Dendritic cell treated with granulocyte-macrophage colony-stimulating factor and Interleukin-4, amounts not matched to agents 40 ng/mL and 50 ng/mL, for 4 days (primary cell): ENCODE data around the gene LSM4.
A peak's percentile ranks its signal among the peaks of the same experiment; 100 is the strongest.

Source experiments
- H3K27ac Mint-ChIP-seq: one replicate; pipeline ENCODE4 v1.8.0; 2022; ENCODE audit warnings: mild to moderate bottlenecking, mixed read lengths
- H3K27me3 Mint-ChIP-seq: one replicate; pipeline ENCODE4 v1.8.0; 2022; ENCODE audit warnings: mild to moderate bottlenecking, mixed read lengths
- H3K36me3 Mint-ChIP-seq: one replicate; pipeline ENCODE4 v1.8.0; 2022; ENCODE audit warnings: low read depth, mixed read lengths
- H3K4me1 Mint-ChIP-seq: one replicate; pipeline ENCODE4 v1.8.0; 2022; ENCODE audit warnings: low read depth, mixed read lengths
- H3K4me3 Mint-ChIP-seq: one replicate; pipeline ENCODE4 v1.8.0; 2022; ENCODE audit warnings: mild to moderate bottlenecking, moderate library complexity, mixed read lengths
- H3K9me3 Mint-ChIP-seq: one replicate; pipeline ENCODE4 v1.8.0; 2022; ENCODE audit warnings: mixed read lengths
- intact Hi-C: fragments of 100-400 bp; cut with micrococcal nuclease; formaldehyde crosslinking; loops from one replicate; pipeline ENCODE4 v1.15.0; 2022

LSM4 gene

GRCh38 chr19:18300930-18301717, 21.8 kb downstream of the LSM4 start:
- intact Hi-C loops = no loop called here
- H3K4me1 Mint-ChIP-seq = peaks cover 59% of the 10 kb centered on the region
- peak overlapping the region; percentile 2 for H3K4me3 Mint-ChIP-seq
- H3K27me3 Mint-ChIP-seq = no peaks in the 10 kb centered on the region
- peaks cover 15% of the 10 kb centered on the region for H3K36me3 Mint-ChIP-seq
- peak overlapping the region; percentile 82 for H3K27ac Mint-ChIP-seq
- H3K9me3 Mint-ChIP-seq = no peaks in the 10 kb centered on the region

- Mint-ChIP-seq H3K27ac (no peak overlapping the region), H3K4me1 (peaks cover 54% of the 10 kb centered on the region), H3K36me3 (peaks cover 11% of the 10 kb centered on the region), H3K27me3 (no peaks in the 10 kb centered on the region), H3K9me3 (peaks cover 8% of the 10 kb centered on the region), H3K4me3 (no peak overlapping the region)
- intact Hi-C loops = no loop called here
Observed at GRCh38 chr19:18299654-18300053, 23.2 kb downstream of the LSM4 start.

GRCh38 chr19:18298601-18299000, 24.3 kb downstream of the LSM4 start:
- intact Hi-C loops = no loop called here
- Mint-ChIP-seq H3K27ac (no peak overlapping the region), H3K9me3 (peaks cover 9% of the 10 kb centered on the region), H3K36me3 (peaks cover 11% of the 10 kb centered on the region), H3K27me3 (no peaks in the 10 kb centered on the region), H3K4me1 (peaks cover 54% of the 10 kb centered on the region), H3K4me3 (no peak overlapping the region)

GRCh38 chr19:18297308-18297707, 25.6 kb downstream of the LSM4 start:
- intact Hi-C loops = no loop called here

DNA sequence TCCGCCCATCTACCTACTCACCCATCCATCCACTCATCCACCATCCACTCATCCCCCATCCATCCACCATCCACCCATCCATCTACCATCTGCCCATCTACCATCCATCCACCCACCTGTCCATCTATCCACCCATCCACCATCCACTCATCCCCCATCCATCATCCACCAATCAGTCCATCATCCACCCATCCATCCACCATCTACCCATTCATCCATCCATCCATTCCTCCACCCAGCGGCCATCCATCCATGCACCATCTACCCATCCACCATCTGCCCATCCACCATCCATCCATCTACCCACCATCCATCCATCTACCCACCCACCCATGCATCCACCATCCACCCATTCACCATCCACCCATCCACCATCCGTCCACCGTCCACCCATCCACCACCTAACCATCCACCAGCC, 27.8 kb downstream of the LSM4 start:
- Mint-ChIP-seq H3K9me3 (peaks cover 9% of the 10 kb centered on the region), H3K4me1 (peaks cover 56% of the 10 kb centered on the region), H3K27me3 (no peaks in the 10 kb centered on the region), H3K27ac (peak overlapping the region; percentile 97), H3K36me3 (peaks cover 18% of the 10 kb centered on the region), H3K4me3 (no peak overlapping the region)
- intact Hi-C loops = no loop called here

More at GRCh38 chr19:18297308-18297707, 25.6 kb downstream of the LSM4 start:
- Mint-ChIP-seq H3K9me3 (peaks cover 9% of the 10 kb centered on the region), H3K4me1 (peaks cover 56% of the 10 kb centered on the region), H3K4me3 (no peak overlapping the region), H3K27ac (no peak overlapping the region), H3K36me3 (peaks cover 11% of the 10 kb centered on the region), H3K27me3 (no peaks in the 10 kb centered on the region)

GRCh38 chr19:18294467-18294864, 28.4 kb downstream of the LSM4 start:
- Mint-ChIP-seq H3K27ac (peak overlapping the region; percentile 97), H3K4me1 (peaks cover 62% of the 10 kb centered on the region), H3K9me3 (peaks cover 9% of the 10 kb centered on the region), H3K27me3 (no peaks in the 10 kb centered on the region), H3K36me3 (peaks cover 18% of the 10 kb centered on the region), H3K4me3 (no peak overlapping the region)
- intact Hi-C loops = no loop called here

DNA sequence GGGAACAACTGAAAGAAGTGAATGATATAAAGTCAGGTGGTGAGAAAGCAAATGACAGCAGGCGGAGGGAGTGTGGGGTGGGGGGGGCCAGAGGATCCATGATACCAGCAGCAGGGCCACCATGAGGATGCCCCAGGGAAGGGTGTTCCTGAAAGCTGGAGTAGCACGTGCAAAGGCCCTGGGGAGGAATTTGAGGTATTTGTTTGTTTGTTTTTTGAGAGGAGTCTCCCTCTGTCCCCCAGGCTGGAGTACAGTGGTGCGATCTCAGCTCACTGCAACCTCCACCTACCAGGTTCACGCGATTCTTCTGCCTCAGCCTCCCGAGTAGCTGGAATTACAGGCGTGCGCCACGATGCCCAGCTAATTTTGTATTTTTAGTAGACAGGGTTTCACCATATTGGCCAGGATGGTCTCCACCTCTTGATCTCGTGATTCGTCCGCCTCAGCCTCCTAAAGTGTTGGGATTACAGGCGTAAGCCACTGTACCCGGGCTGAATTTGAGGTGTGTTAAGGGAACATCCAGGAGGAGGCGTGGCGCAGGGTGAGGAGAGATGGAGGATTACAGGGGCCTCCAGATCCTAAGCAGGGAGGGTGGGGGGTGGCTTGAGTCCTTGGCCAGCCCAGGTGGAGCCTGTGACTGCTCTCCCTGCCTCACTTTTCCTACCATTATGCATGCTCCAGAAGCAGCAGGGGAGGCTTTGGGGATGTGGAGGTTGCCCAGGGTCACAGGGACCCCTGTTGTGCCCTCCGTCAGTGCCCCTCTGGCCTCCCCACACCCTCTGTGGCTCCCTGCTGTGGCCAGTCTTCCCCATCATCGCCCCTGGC, 29.0 kb downstream of the LSM4 start:
- Mint-ChIP-seq H3K27ac (peak overlapping the region; percentile 97), H3K36me3 (peaks cover 18% of the 10 kb centered on the region), H3K27me3 (no peaks in the 10 kb centered on the region), H3K9me3 (peaks cover 9% of the 10 kb centered on the region), H3K4me1 (peaks cover 67% of the 10 kb centered on the region), H3K4me3 (peak overlapping the region; percentile 73)
- intact Hi-C loops = loop anchor here (1.0 to 2.0 kb wide), 2 partner anchors 10 to 15 kb away; no protein-coding TSS in a partner anchor

- Mint-ChIP-seq H3K27ac (peak overlapping the region; percentile 97), H3K9me3 (peaks cover 9% of the 10 kb centered on the region), H3K36me3 (peaks cover 18% of the 10 kb centered on the region), H3K4me1 (peaks cover 68% of the 10 kb centered on the region), H3K27me3 (no peaks in the 10 kb centered on the region), H3K4me3 (peak overlapping the region; percentile 73)
- intact Hi-C loops = loop anchor here (1.0 to 2.0 kb wide), 2 partner anchors 11 to 14 kb away; no protein-coding TSS in a partner anchor
Observed at GRCh38 chr19:18292810-18293641, 29.9 kb downstream of the LSM4 start.

DNA sequence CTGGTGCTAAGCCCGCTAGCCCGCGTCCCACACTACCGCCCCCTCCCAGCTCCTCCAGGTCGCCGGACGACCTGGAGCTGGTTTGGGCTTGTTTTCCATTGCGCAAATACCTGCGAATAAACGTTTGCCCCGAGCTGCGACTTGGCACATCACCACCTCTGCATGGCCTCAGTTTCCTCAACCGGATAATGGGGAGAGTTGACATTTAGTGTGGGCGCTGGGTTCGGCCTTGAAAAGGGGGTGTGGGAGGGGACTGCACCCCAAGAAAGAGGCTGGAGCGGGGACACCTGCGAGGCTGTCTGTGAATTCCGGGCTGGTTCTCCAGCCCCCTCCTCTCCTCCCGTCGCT, 30.4 kb downstream of the LSM4 start:
- Mint-ChIP-seq H3K4me3 (peak overlapping the region; percentile 73), H3K4me1 (peaks cover 67% of the 10 kb centered on the region), H3K27me3 (no peaks in the 10 kb centered on the region), H3K9me3 (peaks cover 9% of the 10 kb centered on the region), H3K27ac (peak overlapping the region; percentile 97), H3K36me3 (peaks cover 18% of the 10 kb centered on the region)
- intact Hi-C loops = loop anchor here (2.0 kb wide), 1 partner anchor 14 kb away; no protein-coding TSS in a partner anchor

- peaks cover 2% of the 10 kb centered on the region for H3K27me3 Mint-ChIP-seq
- intact Hi-C loops = loop anchor here (1.0 to 2.0 kb wide), 2 partner anchors 10 to 13 kb away; no protein-coding TSS in a partner anchor
- H3K4me1 Mint-ChIP-seq = peaks cover 64% of the 10 kb centered on the region
- H3K9me3 Mint-ChIP-seq = peaks cover 9% of the 10 kb centered on the region
- peaks cover 18% of the 10 kb centered on the region for H3K36me3 Mint-ChIP-seq
- peak overlapping the region; percentile 97 for H3K27ac Mint-ChIP-seq
- peak overlapping the region; percentile 73 for H3K4me3 Mint-ChIP-seq
Observed at GRCh38 chr19:18291590-18292461, 31.1 kb downstream of the LSM4 start.

DNA sequence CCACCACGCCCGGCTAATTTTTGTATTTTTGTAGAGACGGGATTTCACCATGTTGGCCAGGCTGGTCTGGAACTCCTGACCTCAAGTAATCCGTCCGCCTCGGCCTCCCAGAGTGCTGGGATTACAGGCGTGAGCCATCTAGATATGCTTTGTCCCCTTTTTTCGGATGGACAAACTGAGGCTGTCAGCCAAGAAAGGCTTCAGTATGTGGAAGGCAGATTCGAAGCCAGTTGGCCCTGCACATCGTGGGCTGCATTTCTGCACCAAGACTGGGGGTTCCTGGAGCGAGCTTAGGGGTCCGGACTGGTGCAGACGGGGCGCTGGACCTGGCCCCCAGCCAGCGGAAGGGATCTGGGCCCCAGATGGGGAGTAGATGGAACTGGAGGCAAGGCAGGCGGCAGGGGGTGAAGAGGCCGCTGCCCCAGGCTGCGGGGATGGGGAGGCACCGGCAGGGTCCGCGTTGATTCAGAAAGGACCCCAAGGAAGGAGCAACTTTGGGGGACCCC, 31.8 kb downstream of the LSM4 start:
- Mint-ChIP-seq H3K4me1 (peaks cover 64% of the 10 kb centered on the region), H3K4me3 (peak overlapping the region; percentile 73), H3K9me3 (peaks cover 9% of the 10 kb centered on the region), H3K27ac (peak overlapping the region; percentile 97), H3K36me3 (peaks cover 18% of the 10 kb centered on the region), H3K27me3 (peaks cover 2% of the 10 kb centered on the region)
- intact Hi-C loops = loop anchor here (1.0 kb wide), 1 partner anchor 9 kb away; no protein-coding TSS in a partner anchor

DNA sequence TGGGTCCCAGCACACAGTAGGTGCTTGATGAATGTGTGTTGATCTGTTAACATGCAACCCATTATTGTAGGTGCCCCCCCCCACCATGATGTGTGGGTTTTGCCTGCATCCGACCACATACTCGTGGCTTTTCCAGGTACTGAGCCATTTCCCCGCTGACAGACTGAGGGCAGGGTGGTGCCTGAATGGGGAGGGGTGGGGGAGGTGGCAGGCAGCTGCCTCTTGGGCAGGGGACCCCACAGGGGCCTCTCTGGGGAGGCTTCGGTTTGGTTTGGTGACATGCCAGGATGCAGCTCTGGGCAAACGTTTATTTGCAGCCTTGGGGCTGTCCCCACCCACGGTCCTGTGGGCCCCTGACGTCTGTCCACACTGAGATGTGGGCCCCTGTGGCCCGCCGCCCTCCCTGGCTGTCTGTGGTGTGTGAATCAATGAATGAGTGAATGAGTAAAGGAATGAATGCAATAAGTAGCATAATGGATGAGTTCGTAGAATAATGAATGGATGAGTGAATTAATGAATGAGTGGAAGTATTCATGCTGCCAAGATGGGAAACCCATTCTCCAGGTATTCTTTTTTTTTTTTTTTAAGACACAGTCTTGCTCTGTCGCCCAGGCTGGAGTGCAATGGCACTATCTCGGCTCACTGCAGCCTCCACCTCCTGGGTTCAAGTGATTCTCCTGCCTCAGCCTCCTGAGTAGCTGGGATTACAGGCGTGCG, 32.4 kb downstream of the LSM4 start:
- H3K4me3 Mint-ChIP-seq = peak overlapping the region; percentile 52
- H3K36me3 Mint-ChIP-seq = peaks cover 18% of the 10 kb centered on the region
- peak overlapping the region; percentile 97 for H3K27ac Mint-ChIP-seq
- peaks cover 8% of the 10 kb centered on the region for H3K9me3 Mint-ChIP-seq
- peaks cover 65% of the 10 kb centered on the region for H3K4me1 Mint-ChIP-seq
- peaks cover 2% of the 10 kb centered on the region for H3K27me3 Mint-ChIP-seq
- intact Hi-C loops = loop anchor here (1.0 kb wide), 1 partner anchor 8 kb away; no protein-coding TSS in a partner anchor
